ENCODE results near the gene HIF1A.

DNA sequence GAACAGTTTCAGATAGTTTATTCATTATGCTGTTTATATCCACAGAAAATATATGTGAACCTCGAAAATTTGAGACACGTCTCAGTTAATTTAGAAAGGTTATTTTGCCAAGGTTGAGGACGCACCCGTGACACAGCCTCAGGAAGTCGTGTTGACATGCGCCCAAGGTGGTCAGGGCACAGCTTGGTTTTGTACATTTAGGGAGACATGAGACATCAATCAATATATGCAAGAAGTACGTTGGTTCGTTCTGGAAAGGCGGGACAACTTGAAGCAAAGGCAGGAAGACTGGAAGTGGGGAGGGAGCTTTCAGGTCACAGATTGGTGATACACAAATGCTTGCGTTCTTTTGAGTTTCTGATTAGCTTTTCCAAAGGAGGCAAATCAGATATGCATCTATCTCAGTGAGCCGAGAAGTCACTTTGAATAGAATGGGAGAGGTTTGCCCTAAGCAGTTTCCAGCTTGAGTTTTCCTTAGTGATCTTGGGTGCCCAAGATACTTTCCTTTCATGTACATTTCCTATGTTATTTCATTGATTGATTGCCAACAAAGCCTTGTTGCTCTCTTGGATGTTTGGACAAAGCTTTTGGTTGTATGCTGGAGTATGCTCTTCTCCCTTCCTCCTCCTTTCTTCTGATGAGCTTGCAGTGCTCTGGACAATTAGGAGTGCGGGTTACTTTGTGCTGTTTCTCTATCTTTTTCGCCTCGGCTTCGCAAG lies 70.1 kb downstream of the HIF1A start:
- no peak for TF ChIP-seq CTCF (IDR thresholded peaks at IDR 0.05)
- TF ChIP-seq POLR2A (IDR thresholded peaks at IDR 0.05), result no peak

Data from uterus (tissue), 2 donors.